ENCODE results near the gene CD69. TPM values are rescaled to one million over a fixed set of nuclear protein-coding genes. Genes with fewer than 3 reads are reported as not detected.

Gene CD69
- polyA plus RNA-seq, 3 donors = 1.6 to 3.8 (median 2.2) TPM

GRCh38 chr12:9782547-9783382 is 22.1 kb upstream of the CD69 start:
- no peak for DNase-seq (ENCODE audit: low read depth in 3 of 3, low spot score in 2 of 3)

DNA sequence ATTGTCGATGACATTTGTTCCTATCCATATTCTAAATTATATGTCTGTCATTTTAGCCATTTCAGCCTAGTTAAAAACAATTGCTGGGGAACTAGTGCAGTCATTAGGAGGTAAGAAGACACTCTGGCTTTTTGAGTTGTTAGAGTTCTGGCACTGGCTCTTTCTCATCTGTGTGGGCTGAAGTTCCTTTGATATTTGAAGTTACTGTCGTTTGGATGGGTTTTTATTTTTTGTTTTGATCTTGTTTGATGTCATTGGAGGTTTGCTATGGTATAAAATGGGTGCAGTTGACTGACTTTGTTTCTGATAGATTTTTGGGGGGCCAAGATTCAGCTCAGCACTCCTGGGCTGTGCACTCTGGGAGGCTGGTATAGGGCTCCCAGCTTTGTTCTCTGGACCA is 20.7 kb upstream of the CD69 start:
- no peak for DNase-seq (ENCODE audit: low read depth in 3 of 3, low spot score in 2 of 3)

DNA sequence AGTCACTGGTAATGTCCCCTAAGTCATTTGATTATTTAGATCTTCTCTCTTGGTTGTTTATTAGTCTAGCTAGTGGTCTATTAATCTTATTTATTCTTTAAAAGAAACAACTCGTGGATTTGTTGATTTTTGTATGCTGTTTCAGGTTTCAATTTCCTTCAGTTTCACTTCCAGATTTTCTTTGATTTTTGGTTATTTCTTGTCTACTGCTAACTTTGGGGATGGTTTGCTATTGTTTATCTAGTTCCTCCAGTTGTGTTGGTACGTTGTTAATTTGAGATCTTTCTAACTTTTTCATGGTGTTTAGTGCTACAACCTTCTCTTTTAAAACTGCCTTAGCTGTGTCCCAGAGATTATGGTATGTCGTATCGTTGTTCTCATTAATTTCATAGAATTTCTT is 18.5 kb upstream of the CD69 start:
- no peak for DNase-seq (ENCODE audit: low read depth in 3 of 3, low spot score in 2 of 3)

GRCh38 chr12:9776781-9777180 is 16.1 kb upstream of the CD69 start:
- DNase-seq (ENCODE audit: low read depth in 3 of 3, low spot score in 2 of 3) = no peak

GRCh38 chr12:9773216-9773877 is 12.6 kb upstream of the CD69 start:
- DNase-seq (ENCODE audit: low read depth in 3 of 3, low spot score in 2 of 3) = no peak

GRCh38 chr12:9763025-9763424 is 2.3 kb upstream of the CD69 start:
- DNase-seq (ENCODE audit: low read depth in 3 of 3, low spot score in 2 of 3) = no peak

DNA sequence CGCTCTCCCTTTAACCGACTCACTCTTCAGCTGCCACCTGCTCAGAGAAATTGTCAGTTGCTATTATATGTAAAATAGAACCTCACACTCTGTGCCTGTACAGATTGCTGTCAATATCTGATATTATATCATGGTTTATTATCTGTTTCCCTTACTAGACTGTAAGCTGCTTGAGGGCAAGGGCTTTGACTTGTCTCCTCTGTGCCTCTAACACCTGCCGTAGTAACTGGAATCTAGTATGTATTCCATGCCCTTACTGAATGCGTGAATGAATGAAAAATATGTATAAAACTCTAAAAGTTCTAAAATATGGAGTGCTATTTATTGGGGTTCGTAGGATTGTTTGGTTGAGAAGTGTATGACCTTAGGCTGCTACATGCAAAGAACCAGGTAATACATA is 1.7 kb upstream of the CD69 start:
- no peak for DNase-seq (ENCODE audit: low read depth in 3 of 3, low spot score in 2 of 3)

- DNase-seq (ENCODE audit: low read depth in 3 of 3, low spot score in 2 of 3) = no peak
Observed at GRCh38 chr12:9761419-9761781, 699 bp upstream of the CD69 start.

DNA sequence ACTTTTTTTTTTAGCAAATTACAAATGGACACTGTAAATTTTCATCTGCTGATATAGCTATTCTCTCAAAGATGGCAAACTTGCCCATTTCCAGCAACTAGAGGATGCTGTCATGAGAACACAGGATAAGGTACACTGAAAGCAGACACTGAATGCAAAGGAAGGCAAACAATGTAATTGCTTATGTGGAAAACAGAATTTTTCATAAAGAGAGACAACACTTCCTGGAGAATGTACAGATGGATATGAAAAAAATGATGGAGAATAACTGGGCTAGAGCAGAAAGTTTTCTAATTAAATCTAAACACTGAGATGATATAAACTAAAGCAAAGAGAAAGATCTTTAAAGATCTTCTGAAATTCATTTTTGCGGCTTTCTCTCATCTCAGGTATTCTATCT is 581 bp downstream of the CD69 start:
- DNase-seq (ENCODE audit: low read depth in 3 of 3, low spot score in 2 of 3) = no peak

DNA sequence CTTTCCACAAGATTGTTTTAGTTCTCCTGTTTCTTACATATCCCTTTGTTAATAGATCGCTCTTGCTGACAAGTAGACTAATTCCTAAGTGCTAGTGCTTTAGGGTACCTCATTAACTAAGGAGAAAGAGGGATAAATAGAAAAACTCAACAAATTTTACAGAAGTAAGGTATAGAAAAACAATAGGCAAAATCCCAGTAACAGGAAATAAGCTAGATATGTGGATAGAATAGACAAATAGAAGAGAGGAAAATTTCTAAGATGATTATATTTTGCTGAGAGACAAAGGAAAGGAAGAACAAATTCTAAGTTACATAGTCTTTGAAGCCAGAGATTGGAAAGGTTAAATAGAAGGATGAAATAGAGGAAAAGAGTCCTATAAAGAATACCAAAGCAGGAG is 1.0 kb downstream of the CD69 start:
- no peak for DNase-seq (ENCODE audit: low read depth in 3 of 3, low spot score in 2 of 3)

DNA sequence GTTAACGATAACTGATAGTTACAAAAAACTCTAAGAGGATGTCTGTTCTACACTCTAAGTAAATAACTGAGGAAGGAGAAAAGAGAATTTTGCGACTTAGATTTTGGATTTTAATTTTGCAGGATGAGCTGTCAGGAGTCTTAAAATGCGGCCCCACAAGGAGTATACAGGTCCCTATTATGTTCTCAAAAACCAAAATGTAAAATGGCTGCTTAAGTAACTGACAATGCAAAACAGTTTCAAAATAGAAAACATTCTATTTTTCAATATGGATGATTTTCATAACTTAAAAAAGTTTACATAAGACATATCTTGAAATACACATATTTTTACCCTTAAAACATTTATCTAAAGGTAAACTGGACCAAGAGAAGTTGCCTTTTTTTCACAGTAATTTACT is 2.6 kb downstream of the CD69 start:
- no peak for DNase-seq (ENCODE audit: low read depth in 3 of 3, low spot score in 2 of 3)

DNA sequence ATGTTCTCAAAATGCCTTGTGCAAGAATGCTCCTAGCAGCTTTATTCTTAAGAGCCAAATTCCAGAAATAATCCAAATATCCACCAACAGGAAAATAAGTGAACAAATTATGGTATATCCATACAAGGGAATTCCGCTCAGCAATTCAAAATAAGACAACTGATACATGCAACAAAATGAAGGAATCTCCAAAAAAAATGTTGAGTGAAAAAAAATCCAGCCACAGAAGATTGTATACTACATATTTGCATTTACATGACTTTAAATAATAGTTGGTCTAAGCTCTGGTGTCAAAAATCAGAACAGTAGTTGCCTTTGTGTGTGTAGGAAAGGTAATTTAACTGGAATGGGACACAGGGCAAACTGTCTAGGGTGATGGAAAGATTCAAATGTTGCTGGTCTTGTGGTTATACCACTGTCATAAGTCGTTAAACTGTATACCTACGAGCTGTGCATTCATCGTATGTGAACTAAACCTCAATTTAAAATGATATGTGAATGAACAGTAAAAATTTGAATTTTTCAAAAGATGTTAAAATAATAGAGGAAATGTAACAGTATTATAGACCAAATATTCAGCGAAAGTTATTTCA is 3.2 kb downstream of the CD69 start:
- no peak for DNase-seq (ENCODE audit: low read depth in 3 of 3, low spot score in 2 of 3)

- no peak for DNase-seq (ENCODE audit: low read depth in 3 of 3, low spot score in 2 of 3)
Observed at GRCh38 chr12:9756706-9757105, 4.0 kb downstream of the CD69 start.

DNA sequence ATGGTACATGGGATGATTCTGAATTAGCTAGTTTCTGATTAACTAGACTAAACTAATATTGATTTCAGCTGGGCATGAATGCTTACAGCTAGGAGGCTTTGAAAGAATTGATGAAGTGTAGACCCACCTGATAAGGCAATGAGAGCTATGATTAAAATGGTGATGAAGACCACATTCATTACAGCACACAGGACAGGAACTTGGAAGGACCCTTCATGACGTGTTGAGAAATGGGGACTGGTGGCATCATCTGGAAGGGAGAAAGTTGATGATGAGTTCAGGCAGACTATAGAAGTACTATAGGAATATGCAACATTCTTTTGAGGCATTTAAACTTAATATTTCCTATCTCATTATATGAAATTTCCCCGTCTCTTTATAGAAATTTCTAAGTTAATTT is 4.5 kb downstream of the CD69 start:
- no peak for DNase-seq (ENCODE audit: low read depth in 3 of 3, low spot score in 2 of 3)

- DNase-seq (ENCODE audit: low read depth in 3 of 3, low spot score in 2 of 3) = no peak
Observed at GRCh38 chr12:9755567-9755966, 5.1 kb downstream of the CD69 start.

- no peak for DNase-seq (ENCODE audit: low read depth in 3 of 3, low spot score in 2 of 3)
Observed at GRCh38 chr12:9755035-9755434, 5.7 kb downstream of the CD69 start.

DNA sequence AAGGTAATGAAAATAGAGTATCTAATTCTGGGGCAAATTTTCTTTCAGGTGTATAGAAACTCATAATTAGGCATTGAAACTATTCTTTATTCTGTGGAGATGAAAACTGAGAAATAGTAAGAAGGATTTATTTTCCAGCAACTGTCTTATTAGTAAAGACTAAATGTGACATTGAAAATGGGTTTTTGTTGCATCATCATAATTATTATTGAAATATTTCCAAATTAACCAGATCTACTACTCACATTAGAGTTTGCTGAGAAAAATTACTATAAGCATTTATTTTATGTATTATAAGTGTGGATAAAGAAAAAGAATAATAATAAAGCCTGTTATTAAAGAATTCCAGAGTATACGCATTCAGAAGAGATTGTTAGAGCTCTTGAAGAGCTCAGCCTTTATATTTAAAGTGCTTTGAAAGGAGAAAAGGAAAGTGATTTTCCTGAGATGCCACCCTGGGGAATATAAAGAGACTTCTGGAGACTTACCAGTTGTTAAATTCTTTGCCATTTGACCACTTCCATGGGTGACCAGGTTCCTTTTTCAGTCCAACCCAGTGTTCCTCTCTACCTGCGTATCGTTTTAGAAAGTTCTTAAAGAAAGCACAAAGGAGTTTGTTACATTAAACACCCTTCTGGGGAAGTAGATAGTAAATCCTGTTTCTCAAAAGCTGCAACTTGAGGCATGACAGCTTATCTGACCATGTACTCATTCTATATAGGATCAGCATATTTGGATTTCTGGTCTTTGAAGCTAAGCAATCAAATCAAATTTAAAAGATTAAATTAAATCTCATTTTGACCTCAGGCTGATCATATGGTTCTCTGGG is 6.4 kb downstream of the CD69 start:
- no peak for DNase-seq (ENCODE audit: low read depth in 3 of 3, low spot score in 2 of 3)

GRCh38 chr12:9753498-9753897 is 7.2 kb downstream of the CD69 start:
- no peak for DNase-seq (ENCODE audit: low read depth in 3 of 3, low spot score in 2 of 3)

GRCh38 chr12:9753073-9753472 is 7.6 kb downstream of the CD69 start:
- DNase-seq (ENCODE audit: low read depth in 3 of 3, low spot score in 2 of 3) = no peak

DNA sequence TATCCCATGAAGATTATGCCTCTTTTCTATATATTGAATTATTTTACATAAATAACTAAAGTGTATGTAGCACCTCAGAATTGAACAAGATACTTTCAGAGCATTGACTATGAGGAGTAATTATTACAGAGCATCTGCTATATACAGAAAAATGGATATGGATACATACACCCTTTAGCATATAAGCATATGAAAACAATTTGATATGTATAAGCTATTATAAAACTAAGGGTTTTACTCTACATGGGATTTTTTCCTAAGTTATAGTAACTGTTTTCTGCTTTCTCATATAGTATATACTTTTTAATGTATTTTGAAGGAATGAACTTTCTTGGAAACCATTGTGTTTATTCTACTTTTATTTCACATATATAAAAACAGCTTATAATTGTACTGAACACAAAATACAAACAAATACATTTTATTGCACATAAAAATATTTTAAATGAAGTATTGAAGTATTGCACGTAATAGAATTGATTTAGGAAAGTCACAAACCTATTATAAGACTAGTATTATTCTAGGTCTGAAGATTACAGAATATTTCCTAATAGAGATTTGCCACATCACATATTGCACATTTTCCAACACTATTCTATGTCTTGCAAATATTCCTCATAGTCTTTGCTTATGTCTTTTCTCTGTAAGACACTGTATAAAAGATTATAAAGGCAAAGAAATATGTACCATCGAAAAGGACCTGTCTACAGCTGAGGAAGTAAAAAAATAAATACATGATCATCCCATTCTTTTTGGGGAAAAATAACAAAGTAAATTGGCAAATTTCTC is 8.4 kb downstream of the CD69 start:
- no peak for DNase-seq (ENCODE audit: low read depth in 3 of 3, low spot score in 2 of 3)

All from right renal cortex interstitium (tissue), 3 donors.